RWPE1 (cell line): ENCODE measurements around the gene CD40LG.

ENCODE experiments used
- CTCF ChIA-PET: fragments of 350-600 bp; sonication (Branson Sonifier 250); formaldehyde crosslinking; extraction: SDS; loops from one replicate; lab custom pipeline; 2021; lab: Yijun Ruan, JAX
- POLR2A ChIA-PET: fragments of 400-600 bp; formaldehyde crosslinking; extraction: SDS; loops from one replicate; lab custom pipeline; 2020; ENCODE audit warnings: antibody characterized with exemption; ENCODE audit not compliant: low non-redundant PET; lab: Yijun Ruan, JAX
- DNase-seq: peaks from one replicate; pipeline ENCODE4 v3.0.0; 2012; ENCODE audit warnings: low spot score
- H3K27ac ChIP-seq: fragments of 450-650 bp; 2 replicates; pipeline ENCODE4 v1.5.1; 2017
- CTCF ChIP-seq: fragments of 450-650 bp; conservative IDR thresholded peaks from 2 replicates; pipeline ENCODE4 v1.5.1; 2017; ENCODE audit warnings: low read depth, mild to moderate bottlenecking

CD40LG gene

GRCh38 chrX:136619899-136620505, 28.0 kb upstream of the CD40LG start:
- POLR2A ChIA-PET = no interaction called here
- TF ChIP-seq CTCF = no peak
- H3K27ac ChIP-seq = no peak overlapping the region
- DNase-seq = no peak
- CTCF ChIA-PET = no interaction called here

GRCh38 chrX:136620780-136621179, 27.2 kb upstream of the CD40LG start:
- H3K27ac ChIP-seq = no peak overlapping the region
- ChIA-PET CTCF (no interaction called here), POLR2A (no interaction called here)
- TF ChIP-seq CTCF = no peak
- no peak for DNase-seq

- H3K27ac ChIP-seq = no peak overlapping the region
- no peak for TF ChIP-seq CTCF
- no peak for DNase-seq
- POLR2A ChIA-PET = no interaction called here
- CTCF ChIA-PET = no interaction called here
These were observed 25.4 kb upstream of the CD40LG start for GRCh38 chrX:136622568-136622967.

GRCh38 chrX:136623396-136623795, 24.6 kb upstream of the CD40LG start:
- ChIA-PET CTCF (no interaction called here), POLR2A (no interaction called here)
- no peak for TF ChIP-seq CTCF
- no peak for DNase-seq
- H3K27ac ChIP-seq = no peak overlapping the region

GRCh38 chrX:136625246-136625645, 22.7 kb upstream of the CD40LG start:
- no peak overlapping the region for H3K27ac ChIP-seq
- no peak for DNase-seq
- CTCF ChIA-PET = no interaction called here
- POLR2A ChIA-PET = no interaction called here
- TF ChIP-seq CTCF = no peak

GRCh38 chrX:136626237-136626636, 21.7 kb upstream of the CD40LG start:
- CTCF ChIA-PET = no interaction called here
- POLR2A ChIA-PET = no interaction called here
- no peak for DNase-seq
- H3K27ac ChIP-seq = no peak overlapping the region
- TF ChIP-seq CTCF = no peak
